ENCODE measurements around the gene ATG14.

The ATG14 gene

DNA sequence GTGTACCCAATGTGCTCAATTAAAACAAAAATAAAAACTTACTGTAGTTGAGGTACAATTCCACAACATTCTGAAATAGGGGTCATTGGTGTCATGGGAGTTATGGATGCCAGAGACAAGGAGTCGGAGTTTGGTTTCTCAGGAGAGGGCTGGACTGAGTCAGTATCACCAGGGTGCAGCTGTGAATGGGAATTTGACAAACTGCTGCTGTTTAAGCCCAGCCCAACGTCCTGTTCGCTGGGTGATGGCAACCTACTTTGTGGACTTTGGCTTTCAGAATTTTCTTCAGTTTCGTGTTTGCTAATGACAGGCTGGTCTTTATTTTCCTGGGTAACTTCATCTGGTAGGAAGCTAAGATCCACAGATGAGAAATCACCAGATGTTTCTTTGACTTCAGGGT lies 24.9 kb upstream of the ATG14 start:
- DNase-seq (ENCODE audit: extremely low read depth, low read depth) = no peak
- TF ChIP-seq, protein P1, sequence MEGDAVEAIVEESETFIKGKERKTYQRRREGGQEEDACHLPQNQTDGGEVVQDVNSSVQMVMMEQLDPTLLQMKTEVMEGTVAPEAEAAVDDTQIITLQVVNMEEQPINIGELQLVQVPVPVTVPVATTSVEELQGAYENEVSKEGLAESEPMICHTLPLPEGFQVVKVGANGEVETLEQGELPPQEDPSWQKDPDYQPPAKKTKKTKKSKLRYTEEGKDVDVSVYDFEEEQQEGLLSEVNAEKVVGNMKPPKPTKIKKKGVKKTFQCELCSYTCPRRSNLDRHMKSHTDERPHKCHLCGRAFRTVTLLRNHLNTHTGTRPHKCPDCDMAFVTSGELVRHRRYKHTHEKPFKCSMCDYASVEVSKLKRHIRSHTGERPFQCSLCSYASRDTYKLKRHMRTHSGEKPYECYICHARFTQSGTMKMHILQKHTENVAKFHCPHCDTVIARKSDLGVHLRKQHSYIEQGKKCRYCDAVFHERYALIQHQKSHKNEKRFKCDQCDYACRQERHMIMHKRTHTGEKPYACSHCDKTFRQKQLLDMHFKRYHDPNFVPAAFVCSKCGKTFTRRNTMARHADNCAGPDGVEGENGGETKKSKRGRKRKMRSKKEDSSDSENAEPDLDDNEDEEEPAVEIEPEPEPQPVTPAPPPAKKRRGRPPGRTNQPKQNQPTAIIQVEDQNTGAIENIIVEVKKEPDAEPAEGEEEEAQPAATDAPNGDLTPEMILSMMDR (IDR thresholded peaks at IDR 0.05; ENCODE audit: low read depth, low read length, missing control alignments) = no peak
- no peak overlapping the region for H3K4me3 ChIP-seq (replicated peaks; ENCODE audit: low read depth, low read length)

DNA sequence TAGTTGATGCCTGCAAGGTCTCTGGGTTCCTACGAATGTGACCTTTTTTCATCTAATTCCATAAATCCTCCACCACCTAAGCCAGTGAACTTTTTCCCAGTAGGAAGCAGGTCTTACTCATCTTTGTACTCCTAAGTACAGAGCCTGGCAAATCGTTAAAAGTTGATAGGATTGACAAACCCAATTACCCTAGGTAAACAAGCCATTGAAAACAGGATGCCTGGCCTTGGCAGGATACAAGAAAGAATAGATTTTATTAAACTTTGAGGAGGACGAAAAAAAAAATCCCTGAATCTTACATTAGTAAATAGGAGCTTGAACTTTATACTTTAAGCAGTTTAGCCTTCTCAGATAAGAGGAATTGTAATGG lies 23.2 kb upstream of the ATG14 start:
- no peak overlapping the region for H3K4me3 ChIP-seq (replicated peaks; ENCODE audit: low read depth, low read length)
- TF ChIP-seq, protein P1 (IDR thresholded peaks at IDR 0.05; ENCODE audit: low read depth, low read length, missing control alignments) = no peak
- DNase-seq (ENCODE audit: extremely low read depth, low read depth) = no peak

DNA sequence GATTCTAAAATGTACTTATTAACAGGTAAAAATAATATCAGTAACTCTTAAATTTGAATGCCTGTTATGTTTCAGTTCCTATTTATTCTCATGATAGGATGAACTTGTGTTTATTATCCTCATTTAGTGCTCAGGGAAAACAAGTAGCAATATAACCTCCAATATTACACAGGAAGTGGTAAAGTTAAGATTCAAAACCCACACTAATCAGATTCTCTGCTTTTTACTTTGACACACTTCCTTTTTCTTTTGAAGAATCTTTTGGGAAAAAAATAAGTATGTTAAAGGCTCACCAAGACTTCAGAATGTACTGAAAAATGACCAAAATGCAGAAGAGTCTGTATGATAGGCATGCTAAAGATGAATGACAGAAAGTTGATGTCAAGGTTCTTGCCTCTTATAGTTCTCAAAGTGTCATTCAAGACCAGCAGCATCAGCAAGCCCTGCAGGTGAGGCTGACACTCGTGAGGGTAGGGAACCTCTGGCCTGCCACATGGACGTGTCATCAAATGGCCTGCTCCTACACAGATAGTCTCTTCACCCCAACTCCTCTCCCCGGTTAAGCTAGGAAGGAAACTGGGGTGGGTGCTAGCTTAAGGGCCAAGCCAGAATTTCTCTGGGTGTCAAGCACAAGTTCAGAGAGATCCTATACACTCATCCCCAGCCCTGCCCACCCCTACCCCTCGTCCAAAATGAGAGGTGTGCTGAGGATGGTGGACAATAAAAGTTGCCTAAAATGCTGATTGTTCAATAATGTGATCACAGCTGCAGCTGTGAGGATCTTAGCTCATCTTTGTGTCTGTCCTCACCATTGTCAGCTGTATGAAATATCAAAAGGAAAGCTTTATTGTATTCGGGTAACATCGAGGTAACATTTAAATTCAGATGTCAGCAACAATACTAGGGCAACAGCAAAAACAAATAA lies 22.5 kb upstream of the ATG14 start:
- H3K4me3 ChIP-seq (replicated peaks; ENCODE audit: low read depth, low read length) = no peak overlapping the region
- DNase-seq (ENCODE audit: extremely low read depth, low read depth) = no peak
- TF ChIP-seq, protein P1 (IDR thresholded peaks at IDR 0.05; ENCODE audit: low read depth, low read length, missing control alignments) = no peak

DNA sequence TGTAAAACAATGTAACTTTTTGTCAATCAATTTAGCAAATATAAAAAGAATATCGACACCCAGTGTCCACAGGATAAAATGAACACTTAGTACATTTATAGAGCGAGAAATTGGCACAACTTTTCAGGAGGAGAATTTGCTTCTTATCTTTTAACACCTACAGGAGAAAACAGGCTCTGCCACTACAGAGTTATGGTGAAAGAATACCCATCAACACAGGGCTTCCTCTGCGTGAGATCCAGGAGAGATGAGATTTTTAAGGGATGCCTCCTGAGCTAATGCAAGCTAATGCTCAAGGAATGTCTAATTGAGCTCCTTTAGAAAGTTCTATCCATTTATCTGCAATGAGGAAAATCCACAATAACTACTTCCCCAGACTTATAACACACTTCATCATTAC lies 21.0 kb upstream of the ATG14 start:
- TF ChIP-seq, protein P1 (IDR thresholded peaks at IDR 0.05; ENCODE audit: low read depth, low read length, missing control alignments) = no peak
- H3K4me3 ChIP-seq (replicated peaks; ENCODE audit: low read depth, low read length) = no peak overlapping the region
- no peak for DNase-seq (ENCODE audit: extremely low read depth, low read depth)

DNA sequence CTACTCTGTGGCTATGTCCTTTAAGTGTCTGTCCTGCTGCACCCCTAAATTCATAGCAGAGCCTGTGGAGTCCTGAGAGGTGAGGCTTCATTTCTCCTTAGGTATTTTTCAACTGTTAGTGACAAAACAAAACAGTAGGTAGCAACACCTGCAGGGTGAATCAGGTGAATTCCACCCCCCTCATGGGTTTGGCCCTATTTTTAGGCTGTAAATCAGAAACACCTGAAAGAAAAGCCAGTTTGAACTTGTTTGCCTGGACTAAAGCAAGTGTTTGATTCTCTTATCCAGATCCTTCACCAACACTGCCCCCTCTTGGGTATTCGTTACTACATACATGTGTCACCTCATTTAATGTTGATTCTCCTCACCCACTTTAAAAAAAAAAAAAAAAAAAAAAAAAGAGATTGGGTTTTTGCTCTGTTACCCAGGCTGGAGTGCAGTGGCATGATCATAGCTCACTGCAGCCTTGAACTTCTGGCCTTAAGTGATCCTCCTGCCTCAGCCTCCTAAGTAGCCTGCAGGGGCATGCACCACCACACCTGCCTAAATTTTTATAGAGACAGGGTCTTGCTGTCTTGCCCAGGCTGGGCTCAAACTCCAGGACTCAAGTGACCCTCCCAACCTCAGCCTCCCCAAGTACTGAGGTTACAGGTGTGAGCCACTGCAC lies 18.5 kb upstream of the ATG14 start:
- peak; percentile 72 for DNase-seq (ENCODE audit: extremely low read depth, low read depth)
- TF ChIP-seq, protein P1 (IDR thresholded peaks at IDR 0.05; ENCODE audit: low read depth, low read length, missing control alignments) = peak; percentile 41

DNA sequence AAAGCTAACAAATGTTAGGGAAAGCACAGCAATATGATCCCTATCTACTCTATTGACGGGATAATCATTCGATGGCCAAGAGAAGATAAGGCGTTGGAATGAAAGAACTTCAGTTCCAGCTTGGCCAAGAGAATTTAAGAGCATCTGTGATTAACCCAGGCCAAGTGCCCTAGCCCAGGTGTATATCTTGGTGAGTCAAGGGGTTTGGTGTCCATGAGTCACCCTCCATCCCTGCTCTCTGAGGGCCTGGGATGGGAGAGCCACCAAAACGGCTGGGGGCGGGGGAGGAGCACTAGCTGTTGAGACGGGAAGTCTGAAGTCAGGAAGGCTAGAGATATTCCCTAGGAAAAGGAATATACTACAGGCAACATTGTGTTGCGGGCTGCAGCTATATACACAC lies 15.8 kb upstream of the ATG14 start:
- TF ChIP-seq, protein P1 (IDR thresholded peaks at IDR 0.05; ENCODE audit: low read depth, low read length, missing control alignments) = no peak
- DNase-seq (ENCODE audit: extremely low read depth, low read depth) = no peak
- H3K4me3 ChIP-seq (replicated peaks; ENCODE audit: low read depth, low read length) = no peak overlapping the region

More for the DNA sequence above, 18.5 kb upstream of the ATG14 start:
- no peak overlapping the region for H3K4me3 ChIP-seq (replicated peaks; ENCODE audit: low read depth, low read length)

All from HFF-Myc (cell line).